HEK293 (cell line): ENCODE data around the gene CHST15.

ENCODE experiments used
- CTCF ChIA-PET: fragments of 350-600 bp; formaldehyde crosslinking; extraction: SDS; loops from one replicate; lab custom pipeline; 2021; ENCODE audit warnings: antibody characterized with exemption; lab: Yijun Ruan, JAX
- POLR2A ChIA-PET: fragments of 300-600 bp; formaldehyde crosslinking; extraction: SDS; loops from one replicate; lab custom pipeline; 2020; ENCODE audit warnings: antibody characterized with exemption, inconsistent platforms; lab: Yijun Ruan, JAX
- H3K27ac ChIP-seq: fragments of 200-500 bp; sonication (Bioruptor generic); 2 replicates; pipeline ENCODE4 v1.5.1; 2014; ENCODE audit warnings: low read depth, low read length, control low read depth, inconsistent platforms; ENCODE audit errors: extremely low read depth
- H3K36me3 ChIP-seq, 2 experiments: fragments of 200-500 bp in 1 of 2; sonication (Bioruptor generic) in 1 of 2; 1 replicate in 1 of 2; 2 replicates in 1 of 2; pipeline ENCODE4 v1.5.1; 2014 to 2017; ENCODE audit warnings: inconsistent platforms in 2 of 2, low read length in 2 of 2; ENCODE audit not compliant: control insufficient read depth in 2 of 2, insufficient read depth in 1 of 2
- H3K4me1 ChIP-seq: fragments of 200-500 bp; sonication (Bioruptor generic); 2 replicates; pipeline ENCODE4 v1.5.1; 2014; ENCODE audit warnings: mild to moderate bottlenecking, low read length, inconsistent platforms; ENCODE audit not compliant: control insufficient read depth, insufficient read depth
- H3K4me3 ChIP-seq: 2 replicates; pipeline ENCODE4 v1.5.1; 2011; ENCODE audit warnings: low read depth, mild to moderate bottlenecking, control low read depth, low read length, moderate library complexity
- H3K9me3 ChIP-seq: fragments of 200-500 bp; sonication (Bioruptor generic); 2 replicates; pipeline ENCODE4 v1.5.1; 2014; ENCODE audit warnings: low read depth, low read length, inconsistent platforms; ENCODE audit not compliant: control insufficient read depth, insufficient read depth
- EGR2 ChIP-seq: fragments of 450-650 bp; formaldehyde crosslinking; IDR thresholded peaks from 2 replicates; pipeline ENCODE4 v1.5.1; 2016; ENCODE audit warnings: low read depth, missing biosample characterization, missing genetic modification characterization
- SCRT1 ChIP-seq: fragments of 450-650 bp; formaldehyde crosslinking; IDR thresholded peaks from 2 replicates; pipeline ENCODE4 v1.5.1; 2016; ENCODE audit warnings: missing biosample characterization, missing genetic modification characterization, borderline replicate concordance
- YY2 ChIP-seq: fragments of 450-650 bp; formaldehyde crosslinking; IDR thresholded peaks from 2 replicates; pipeline ENCODE4 v1.5.1; 2016; ENCODE audit warnings: missing biosample characterization, missing genetic modification characterization
- ZFHX2 ChIP-seq: fragments of 450-650 bp; formaldehyde crosslinking; conservative IDR thresholded peaks from 2 replicates; pipeline ENCODE4 v1.5.1; 2016; ENCODE audit warnings: missing biosample characterization, missing genetic modification characterization
- ZNF175 ChIP-seq: fragments of 450-650 bp; formaldehyde crosslinking; IDR thresholded peaks from 2 replicates; pipeline ENCODE4 v1.5.1; 2016; ENCODE audit warnings: missing biosample characterization, missing genetic modification characterization
- ZNF266 ChIP-seq: fragments of 450-650 bp; formaldehyde crosslinking; IDR thresholded peaks from 2 replicates; pipeline ENCODE4 v1.5.1; 2016; ENCODE audit warnings: missing biosample characterization, missing genetic modification characterization, low read depth
- ZNF280D ChIP-seq: fragments of 450-650 bp; formaldehyde crosslinking; IDR thresholded peaks from 2 replicates; pipeline ENCODE4 v1.5.1; 2016; ENCODE audit warnings: missing biosample characterization, missing genetic modification characterization
- ZNF354C ChIP-seq: fragments of 450-650 bp; formaldehyde crosslinking; IDR thresholded peaks from 2 replicates; pipeline ENCODE4 v1.5.1; 2016; ENCODE audit warnings: missing biosample characterization, missing genetic modification characterization, low read depth, borderline replicate concordance
- ZNF37A ChIP-seq: fragments of 450-650 bp; IDR thresholded peaks from 2 replicates; pipeline ENCODE4 v1.5.1; 2018; ENCODE audit warnings: missing biosample characterization, missing genetic modification characterization
- ZNF571 ChIP-seq: fragments of 450-650 bp; formaldehyde crosslinking; IDR thresholded peaks from 2 replicates; pipeline ENCODE4 v1.5.0; 2017; ENCODE audit warnings: missing biosample characterization, missing genetic modification characterization
- ZNF621 ChIP-seq: fragments of 450-650 bp; formaldehyde crosslinking; IDR thresholded peaks from 2 replicates; pipeline ENCODE4 v1.5.1; 2017; ENCODE audit warnings: missing biosample characterization, missing genetic modification characterization
- ZNF747 ChIP-seq: fragments of 450-650 bp; formaldehyde crosslinking; IDR thresholded peaks from 2 replicates; pipeline ENCODE4 v1.5.1; 2016; ENCODE audit warnings: missing biosample characterization, missing genetic modification characterization
- TF ChIP-seq, protein P1 (sequence below): fragments of 450-650 bp; formaldehyde crosslinking; IDR thresholded peaks from 2 replicates; pipeline ENCODE4 v1.5.1; 2016; ENCODE audit warnings: missing biosample characterization, missing genetic modification characterization
- TF ChIP-seq, protein P2 (sequence below): fragments of 450-650 bp; formaldehyde crosslinking; IDR thresholded peaks from 2 replicates; pipeline ENCODE4 v1.5.1; 2017; ENCODE audit warnings: missing biosample characterization, missing genetic modification characterization
- TF ChIP-seq, protein P3 (sequence below): fragments of 450-650 bp; formaldehyde crosslinking; IDR thresholded peaks from 2 replicates; pipeline ENCODE4 v1.5.1; 2016; ENCODE audit warnings: missing biosample characterization, missing genetic modification characterization
- TF ChIP-seq, protein P4 (sequence below): fragments of 450-650 bp; formaldehyde crosslinking; IDR thresholded peaks from 2 replicates; pipeline ENCODE4 v1.5.0; 2017; ENCODE audit warnings: missing biosample characterization, missing genetic modification characterization, borderline replicate concordance

The CHST15 gene

DNA sequence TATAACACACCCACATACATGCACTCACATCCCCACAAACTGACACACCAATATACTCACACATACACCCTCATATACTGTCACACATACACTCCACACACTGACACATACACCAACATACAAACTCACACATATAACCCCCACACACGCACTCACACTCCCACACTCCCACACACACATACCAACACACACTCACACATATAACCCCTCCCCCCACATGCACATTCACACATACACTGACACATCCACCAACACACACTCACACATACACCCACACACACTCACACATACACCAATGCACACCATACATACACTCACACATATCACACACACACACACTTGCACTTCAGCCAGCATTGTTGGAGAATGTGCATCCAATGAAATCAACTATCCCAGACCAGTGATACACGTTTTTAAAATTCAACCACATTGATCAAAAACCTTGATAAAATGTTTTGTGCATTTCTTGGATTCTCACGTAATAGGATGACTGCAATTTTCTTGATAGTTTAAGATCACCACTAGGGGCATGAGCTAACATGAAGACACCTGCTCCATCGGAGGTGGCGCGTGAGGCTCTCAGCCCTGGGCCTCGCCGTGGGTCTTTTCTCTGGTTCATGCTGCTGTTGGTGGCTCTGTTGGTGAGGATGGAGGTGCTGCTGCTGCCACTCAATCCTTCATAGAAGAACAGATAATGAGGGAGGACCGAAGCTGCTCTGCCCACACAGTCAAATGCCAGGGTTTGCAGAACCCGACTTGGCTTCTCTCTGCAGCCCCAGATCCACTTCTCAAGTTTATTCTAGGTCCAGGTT is 32.1 kb upstream of the CHST15 start (continued):
- TF ChIP-seq ZNF280D (tag by site-specific recombination) (no peak), ZNF354C (tag by site-specific recombination) (no peak), SCRT1 (tag by site-specific recombination) (no peak), ZNF571 (tag by site-specific recombination) (no peak), YY2 (tag by site-specific recombination) (no peak), ZNF266 (tag by site-specific recombination) (0 out of 2 replicates have a peak, but pooled peaks have one; percentile 29)
- TF ChIP-seq, protein P1, sequence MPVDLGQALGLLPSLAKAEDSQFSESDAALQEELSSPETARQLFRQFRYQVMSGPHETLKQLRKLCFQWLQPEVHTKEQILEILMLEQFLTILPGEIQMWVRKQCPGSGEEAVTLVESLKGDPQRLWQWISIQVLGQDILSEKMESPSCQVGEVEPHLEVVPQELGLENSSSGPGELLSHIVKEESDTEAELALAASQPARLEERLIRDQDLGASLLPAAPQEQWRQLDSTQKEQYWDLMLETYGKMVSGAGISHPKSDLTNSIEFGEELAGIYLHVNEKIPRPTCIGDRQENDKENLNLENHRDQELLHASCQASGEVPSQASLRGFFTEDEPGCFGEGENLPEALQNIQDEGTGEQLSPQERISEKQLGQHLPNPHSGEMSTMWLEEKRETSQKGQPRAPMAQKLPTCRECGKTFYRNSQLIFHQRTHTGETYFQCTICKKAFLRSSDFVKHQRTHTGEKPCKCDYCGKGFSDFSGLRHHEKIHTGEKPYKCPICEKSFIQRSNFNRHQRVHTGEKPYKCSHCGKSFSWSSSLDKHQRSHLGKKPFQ (tag by site-specific recombination): 0 out of 2 replicates have a peak, but pooled peaks have one; percentile 20
- TF ChIP-seq, protein P2, sequence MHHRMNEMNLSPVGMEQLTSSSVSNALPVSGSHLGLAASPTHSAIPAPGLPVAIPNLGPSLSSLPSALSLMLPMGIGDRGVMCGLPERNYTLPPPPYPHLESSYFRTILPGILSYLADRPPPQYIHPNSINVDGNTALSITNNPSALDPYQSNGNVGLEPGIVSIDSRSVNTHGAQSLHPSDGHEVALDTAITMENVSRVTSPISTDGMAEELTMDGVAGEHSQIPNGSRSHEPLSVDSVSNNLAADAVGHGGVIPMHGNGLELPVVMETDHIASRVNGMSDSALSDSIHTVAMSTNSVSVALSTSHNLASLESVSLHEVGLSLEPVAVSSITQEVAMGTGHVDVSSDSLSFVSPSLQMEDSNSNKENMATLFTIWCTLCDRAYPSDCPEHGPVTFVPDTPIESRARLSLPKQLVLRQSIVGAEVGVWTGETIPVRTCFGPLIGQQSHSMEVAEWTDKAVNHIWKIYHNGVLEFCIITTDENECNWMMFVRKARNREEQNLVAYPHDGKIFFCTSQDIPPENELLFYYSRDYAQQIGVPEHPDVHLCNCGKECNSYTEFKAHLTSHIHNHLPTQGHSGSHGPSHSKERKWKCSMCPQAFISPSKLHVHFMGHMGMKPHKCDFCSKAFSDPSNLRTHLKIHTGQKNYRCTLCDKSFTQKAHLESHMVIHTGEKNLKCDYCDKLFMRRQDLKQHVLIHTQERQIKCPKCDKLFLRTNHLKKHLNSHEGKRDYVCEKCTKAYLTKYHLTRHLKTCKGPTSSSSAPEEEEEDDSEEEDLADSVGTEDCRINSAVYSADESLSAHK (tag by site-specific recombination): 0 out of 2 replicates have a peak, but pooled peaks have one; percentile 7
- TF ChIP-seq, protein P3, sequence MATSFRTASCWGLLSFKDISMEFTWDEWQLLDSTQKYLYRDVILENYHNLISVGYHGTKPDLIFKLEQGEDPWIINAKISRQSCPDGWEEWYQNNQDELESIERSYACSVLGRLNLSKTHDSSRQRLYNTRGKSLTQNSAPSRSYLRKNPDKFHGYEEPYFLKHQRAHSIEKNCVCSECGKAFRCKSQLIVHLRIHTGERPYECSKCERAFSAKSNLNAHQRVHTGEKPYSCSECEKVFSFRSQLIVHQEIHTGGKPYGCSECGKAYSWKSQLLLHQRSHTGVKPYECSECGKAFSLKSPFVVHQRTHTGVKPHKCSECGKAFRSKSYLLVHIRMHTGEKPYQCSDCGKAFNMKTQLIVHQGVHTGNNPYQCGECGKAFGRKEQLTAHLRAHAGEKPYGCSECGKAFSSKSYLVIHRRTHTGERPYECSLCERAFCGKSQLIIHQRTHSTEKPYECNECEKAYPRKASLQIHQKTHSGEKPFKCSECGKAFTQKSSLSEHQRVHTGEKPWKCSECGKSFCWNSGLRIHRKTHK (tag by site-specific recombination): no peak
- TF ChIP-seq, protein P4, sequence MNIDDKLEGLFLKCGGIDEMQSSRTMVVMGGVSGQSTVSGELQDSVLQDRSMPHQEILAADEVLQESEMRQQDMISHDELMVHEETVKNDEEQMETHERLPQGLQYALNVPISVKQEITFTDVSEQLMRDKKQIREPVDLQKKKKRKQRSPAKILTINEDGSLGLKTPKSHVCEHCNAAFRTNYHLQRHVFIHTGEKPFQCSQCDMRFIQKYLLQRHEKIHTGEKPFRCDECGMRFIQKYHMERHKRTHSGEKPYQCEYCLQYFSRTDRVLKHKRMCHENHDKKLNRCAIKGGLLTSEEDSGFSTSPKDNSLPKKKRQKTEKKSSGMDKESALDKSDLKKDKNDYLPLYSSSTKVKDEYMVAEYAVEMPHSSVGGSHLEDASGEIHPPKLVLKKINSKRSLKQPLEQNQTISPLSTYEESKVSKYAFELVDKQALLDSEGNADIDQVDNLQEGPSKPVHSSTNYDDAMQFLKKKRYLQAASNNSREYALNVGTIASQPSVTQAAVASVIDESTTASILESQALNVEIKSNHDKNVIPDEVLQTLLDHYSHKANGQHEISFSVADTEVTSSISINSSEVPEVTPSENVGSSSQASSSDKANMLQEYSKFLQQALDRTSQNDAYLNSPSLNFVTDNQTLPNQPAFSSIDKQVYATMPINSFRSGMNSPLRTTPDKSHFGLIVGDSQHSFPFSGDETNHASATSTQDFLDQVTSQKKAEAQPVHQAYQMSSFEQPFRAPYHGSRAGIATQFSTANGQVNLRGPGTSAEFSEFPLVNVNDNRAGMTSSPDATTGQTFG (tag by site-specific recombination): no peak

DNA sequence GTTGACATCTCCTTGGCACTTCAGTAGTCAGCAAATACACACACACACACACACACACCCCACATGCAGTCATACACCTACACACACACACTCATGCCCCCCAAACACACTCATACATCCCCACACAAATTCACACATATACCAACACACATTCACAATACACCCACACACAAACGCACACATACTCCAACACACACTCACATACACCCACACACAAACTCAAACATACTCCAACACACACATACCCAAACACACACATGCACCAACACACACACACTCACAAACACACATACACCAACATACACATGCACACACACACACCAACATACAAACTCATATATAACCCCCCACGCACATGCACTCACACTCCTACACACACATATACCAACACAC is 31.4 kb upstream of the CHST15 start:
- H3K36me3 ChIP-seq: no peaks in the 10 kb centered on the region
- H3K4me3 ChIP-seq: no peak overlapping the region
- H3K4me1 ChIP-seq: no peaks in the 10 kb centered on the region
- no peak overlapping the region for H3K27ac ChIP-seq
- CTCF ChIA-PET: no interaction called here
- TF ChIP-seq ZNF747 (0 out of 2 replicates have a peak, but pooled peaks have one; percentile 47), ZFHX2 (tag by site-specific recombination) (peak; percentile 96), ZNF37A (no peak), ZNF621 (tag by site-specific recombination) (no peak), ZNF175 (0 out of 2 replicates have a peak, but pooled peaks have one; percentile 53), EGR2 (tag by site-specific recombination) (peak; percentile 97)
- TF ChIP-seq, all 188 proteins: peak for 4
- POLR2A ChIA-PET: no interaction called here
- H3K9me3 ChIP-seq: no peaks in the 10 kb centered on the region
